PC-3 (cell line): ENCODE measurements around the gene TP53I13. TPM values are rescaled to one million over a fixed set of nuclear protein-coding genes. Genes with fewer than 3 reads are reported as not detected.

ENCODE experiments used
- ATAC-seq: fragments of 200-7000 bp; cut with Tn5 transposase; 2 replicates; pipeline ENCODE4 v1.9.1; 2020; ENCODE audit warnings: mild to moderate bottlenecking, moderate library complexity
- BruUV-seq: library from RNA; stranded (reverse); fragments of 400-500 nt; replicated peaks from 2 replicates; lab custom pipeline; 2021; lab: Mats Ljungman, UMichigan
- CTCF ChIA-PET: fragments of 300-600 bp; sonication (Branson Sonifier 250); formaldehyde crosslinking; loops from one replicate; lab custom pipeline; 2022; ENCODE audit warnings: antibody characterized with exemption; lab: Charles Lee
- POLR2A ChIA-PET: fragments of 300-600 bp; sonication (Branson Sonifier 250); formaldehyde crosslinking; loops from one replicate; lab custom pipeline; 2022; ENCODE audit warnings: antibody characterized with exemption; ENCODE audit not compliant: unreplicated experiment; lab: Charles Lee
- DNase-seq: peaks from one replicate; pipeline ENCODE4 v3.0.0-alpha.2; 2015
- H2AFZ ChIP-seq: fragments of 300-600 bp; sonication (generic); 2 replicates; pipeline ENCODE4 v1.6.0; 2016; ENCODE audit warnings: antibody characterized with exemption, low read length
- H3F3A ChIP-seq: fragments of 300-600 bp; sonication (generic); one replicate; pipeline ENCODE4 v1.6.0; 2017; ENCODE audit warnings: antibody characterized with exemption, low read length, control low read depth, mild to moderate bottlenecking; ENCODE audit not compliant: unreplicated experiment
- H3K27ac ChIP-seq: fragments of 300-600 bp; sonication (generic); 2 replicates; pipeline ENCODE4 v1.5.1; 2016; ENCODE audit warnings: mild to moderate bottlenecking, low read length
- H3K27me3 ChIP-seq: fragments of 300-600 bp; sonication (generic); 2 replicates; pipeline ENCODE4 v1.6.1; 2016; ENCODE audit warnings: low read length, mixed read lengths
- H3K36me3 ChIP-seq: fragments of 300-600 bp; sonication (generic); 2 replicates; pipeline ENCODE4 v1.6.1; 2016; ENCODE audit warnings: low read depth, mixed run types, low read length, mixed read lengths
- H3K4me1 ChIP-seq: fragments of 300-600 bp; sonication (generic); 2 replicates; pipeline ENCODE4 v1.5.1; 2016; ENCODE audit warnings: low read length; ENCODE audit not compliant: insufficient read depth
- H3K4me2 ChIP-seq: fragments of 300-600 bp; sonication (generic); 2 replicates; pipeline ENCODE4 v1.6.0; 2016; ENCODE audit warnings: low read length
- H3K4me3 ChIP-seq: fragments of 300-600 bp; sonication (generic); 2 replicates; pipeline ENCODE4 v1.5.1; 2016; ENCODE audit warnings: mild to moderate bottlenecking, low read length, mixed read lengths
- H3K79me2 ChIP-seq: fragments of 300-600 bp; sonication (generic); 2 replicates; pipeline ENCODE4 v1.6.1; 2017; ENCODE audit warnings: low read length, mixed read lengths
- H3K9ac ChIP-seq: fragments of 300-600 bp; sonication (generic); 2 replicates; pipeline ENCODE4 v1.6.0; 2016; ENCODE audit warnings: mild to moderate bottlenecking, low read length
- H3K9me2 ChIP-seq: fragments of 300-600 bp; sonication (generic); replicated peaks from 2 replicates; pipeline ENCODE4 v1.6.1; 2016; ENCODE audit warnings: mixed run types, low read length, mixed read lengths
- H3K9me3 ChIP-seq: fragments of 300-600 bp; sonication (generic); 2 replicates; pipeline ENCODE4 v1.6.1; 2016; ENCODE audit warnings: low read length, mixed read lengths
- H4K20me1 ChIP-seq: fragments of 300-600 bp; sonication (generic); 2 replicates; pipeline ENCODE4 v1.6.1; 2016; ENCODE audit warnings: low read length, mixed read lengths
- CTCF ChIP-seq: fragments of 300-600 bp; sonication (generic); conservative IDR thresholded peaks from 2 replicates; pipeline ENCODE4 v1.5.1; 2017; ENCODE audit warnings: antibody characterized with exemption, low read depth, mild to moderate bottlenecking, low read length
- EZH2 ChIP-seq: fragments of 300-600 bp; sonication (generic); IDR thresholded peaks from one replicate; pipeline ENCODE4 v1.6.1; 2017; ENCODE audit warnings: antibody characterized with exemption, mild to moderate bottlenecking, low read length; ENCODE audit not compliant: unreplicated experiment
- EZH2phosphoT487 ChIP-seq: fragments of 300-600 bp; sonication (generic); IDR thresholded peaks from 2 replicates; pipeline ENCODE4 v1.6.1; 2018; ENCODE audit warnings: mild to moderate bottlenecking, antibody characterized with exemption, low read length, borderline replicate concordance
- intact Hi-C: fragments of 100-400 bp; cut with micrococcal nuclease; formaldehyde crosslinking; loops from 2 replicates; pipeline ENCODE4 v1.9.0; 2023
- total RNA-seq: library from RNA; depleted of rRNA; stranded (reverse); fragments of >200 nt; gene quantifications from 2 replicates; pipeline ENCODE4 v1.2.3, GENCODE V29; 2014

The TP53I13 gene
- total RNA-seq, 1 experiment from 2014 or later, result 45.0 TPM

- no peaks in the 10 kb centered on the region for H3K4me1 ChIP-seq
- TF ChIP-seq EZH2phosphoT487 (no peak), EZH2 (no peak), CTCF (no peak)
- no peaks in the 10 kb centered on the region for H3K36me3 ChIP-seq
- no peaks in the 10 kb centered on the region for H3K27me3 ChIP-seq
- H3K4me3 ChIP-seq, result no peak overlapping the region
- ATAC-seq (no peak), DNase-seq (no peak)
- POLR2A ChIA-PET, result no interaction called here
- intact Hi-C loops, result no loop called here
- H3K79me2 ChIP-seq, result no peaks in the 10 kb centered on the region
- H3K9me2 ChIP-seq, result no peaks in the 10 kb centered on the region
- H3K9ac ChIP-seq, result no peak overlapping the region
- H3K4me2 ChIP-seq, result no peak overlapping the region
- no peak overlapping the region for H2AFZ ChIP-seq
- no peak overlapping the region for H3K27ac ChIP-seq
- no peaks in the 10 kb centered on the region for H3F3A ChIP-seq
- H3K9me3 ChIP-seq, result no peaks in the 10 kb centered on the region
- no peaks in the 10 kb centered on the region for H4K20me1 ChIP-seq
- CTCF ChIA-PET, result no interaction called here
- no TSS peak for BruUV-seq
Observed at GRCh38 chr17:29562615-29563014, 5.9 kb upstream of the TP53I13 start.

- Histone ChIP-seq H3K9me2 (no peaks in the 10 kb centered on the region), H4K20me1 (no peaks in the 10 kb centered on the region), H3K27me3 (no peaks in the 10 kb centered on the region), H2AFZ (no peak overlapping the region), H3K79me2 (no peaks in the 10 kb centered on the region), H3K27ac (no peak overlapping the region), H3K4me3 (no peak overlapping the region), H3K4me2 (no peak overlapping the region), H3K9me3 (no peaks in the 10 kb centered on the region), H3F3A (no peaks in the 10 kb centered on the region), H3K9ac (no peak overlapping the region), H3K36me3 (no peaks in the 10 kb centered on the region), H3K4me1 (no peaks in the 10 kb centered on the region)
- no TSS peak for BruUV-seq
- TF ChIP-seq EZH2 (no peak), EZH2phosphoT487 (no peak), CTCF (no peak)
- ChIA-PET CTCF (interaction anchor here (0.6 kb wide), 1 partner anchor 28 kb away, joined by 3 read pairs; no protein-coding TSS in a partner anchor), POLR2A (no interaction called here)
- DNase-seq, result no peak
- no peak for ATAC-seq
- intact Hi-C loops, result no loop called here
Observed at GRCh38 chr17:29563816-29564215, 4.7 kb upstream of the TP53I13 start.

GRCh38 chr17:29565643-29566472 lies 2.6 kb upstream of the TP53I13 start:
- Histone ChIP-seq H3K4me3 (peak overlapping the region; percentile 85), H4K20me1 (no peaks in the 10 kb centered on the region), H3K79me2 (no peaks in the 10 kb centered on the region), H3K9ac (no peak overlapping the region), H3K27me3 (no peaks in the 10 kb centered on the region), H3F3A (no peaks in the 10 kb centered on the region), H3K36me3 (no peaks in the 10 kb centered on the region), H2AFZ (no peak overlapping the region), H3K4me1 (peaks cover 7% of the 10 kb centered on the region; the same call in 1 of the 2 replicates), H3K9me3 (no peaks in the 10 kb centered on the region), H3K27ac (no peak overlapping the region), H3K9me2 (no peaks in the 10 kb centered on the region), H3K4me2 (peak overlapping the region; percentile 98)
- TF ChIP-seq CTCF (no peak), EZH2phosphoT487 (no peak), EZH2 (no peak)
- intact Hi-C loops, result no loop called here
- DNase-seq, result no peak
- ATAC-seq, result no peak
- ChIA-PET POLR2A (no interaction called here), CTCF (no interaction called here)
- BruUV-seq, result TSS peak; percentile 19
